DMS153 (cell line): Measurements from ENCODE around the gene TGFBR3.

Experiments used
- DNase-seq: peaks from one replicate; lab custom pipeline; 2025; lab: John Stamatoyannopoulos, UW

Gene TGFBR3

DNA sequence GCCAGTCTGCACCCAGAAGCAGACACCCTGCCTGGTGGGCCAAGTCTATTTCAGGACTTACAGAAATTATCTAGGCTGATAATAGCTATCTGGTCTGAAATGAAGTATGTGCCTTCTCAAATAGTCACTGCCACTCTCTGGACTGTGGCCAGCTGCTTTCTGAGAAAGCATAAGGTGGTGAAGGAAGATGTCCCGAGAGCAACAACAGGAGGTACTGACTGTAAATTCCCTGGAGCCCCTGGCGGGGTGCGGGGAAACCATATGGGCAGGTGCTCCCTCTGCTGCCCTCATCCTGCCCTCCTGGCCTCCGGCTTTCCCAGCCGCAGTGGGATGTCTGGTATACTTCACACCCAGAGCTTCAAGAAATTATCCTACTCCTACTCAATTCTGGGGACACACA is 86.8 kb downstream of the TGFBR3 start:
- no peak for DNase-seq

DNA sequence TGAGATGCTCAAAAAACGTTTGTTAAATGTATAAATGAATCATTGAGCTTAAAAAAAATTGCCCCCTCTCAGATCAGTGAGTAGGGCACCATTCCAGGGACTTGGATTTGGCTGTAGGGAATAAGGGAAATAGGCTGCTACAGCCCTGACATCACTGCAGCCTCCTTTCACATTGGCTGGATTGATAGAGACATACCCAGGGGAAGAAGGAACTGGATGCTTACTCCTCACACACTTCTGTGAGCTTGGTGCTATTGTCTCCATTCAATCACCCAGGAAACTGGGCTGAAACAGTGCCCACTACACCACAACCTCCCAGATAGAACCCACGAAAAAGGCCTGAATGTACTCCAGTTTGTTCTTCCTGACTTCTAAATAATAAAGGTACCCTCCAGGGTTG is 87.2 kb downstream of the TGFBR3 start:
- DNase-seq = no peak

DNA sequence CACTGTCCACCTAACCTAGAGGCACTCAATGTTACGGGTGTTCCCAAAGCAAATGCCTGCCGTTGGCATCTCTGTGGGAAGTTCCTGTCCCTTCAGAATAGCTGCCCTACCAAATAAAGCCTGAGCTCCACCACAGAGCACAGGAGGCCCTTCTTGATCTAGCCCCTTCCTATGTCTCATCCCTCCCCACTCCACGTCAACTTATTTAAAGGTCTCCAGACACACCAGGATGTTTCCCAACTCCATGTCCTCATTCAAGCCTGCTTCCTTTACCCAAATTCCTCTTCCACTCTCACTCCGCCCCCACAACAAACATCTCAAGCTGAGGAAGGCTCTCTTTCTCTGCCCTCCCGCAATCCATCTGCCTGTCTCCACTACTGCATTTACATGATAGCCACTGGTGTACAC is 87.7 kb downstream of the TGFBR3 start:
- no peak for DNase-seq

DNA sequence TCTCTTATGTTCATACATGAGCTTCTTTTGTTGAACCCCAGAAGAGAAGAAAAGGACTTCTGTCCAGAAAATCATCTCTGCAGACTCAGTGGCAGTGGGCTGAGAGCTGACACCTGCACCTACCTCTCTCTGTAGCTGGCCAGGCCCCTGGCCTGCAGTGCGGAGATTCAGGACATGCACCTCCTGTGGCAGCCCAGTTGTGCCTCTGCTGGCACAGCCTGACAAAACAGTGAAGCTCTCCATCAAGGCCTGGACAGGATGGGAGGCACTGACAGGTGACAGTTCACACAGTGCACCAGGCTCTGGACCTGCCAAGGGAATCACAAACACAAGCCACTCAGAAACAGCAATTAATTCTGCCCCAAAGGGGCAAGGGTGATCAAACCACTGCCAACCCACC is 88.8 kb downstream of the TGFBR3 start:
- DNase-seq = no peak

DNA sequence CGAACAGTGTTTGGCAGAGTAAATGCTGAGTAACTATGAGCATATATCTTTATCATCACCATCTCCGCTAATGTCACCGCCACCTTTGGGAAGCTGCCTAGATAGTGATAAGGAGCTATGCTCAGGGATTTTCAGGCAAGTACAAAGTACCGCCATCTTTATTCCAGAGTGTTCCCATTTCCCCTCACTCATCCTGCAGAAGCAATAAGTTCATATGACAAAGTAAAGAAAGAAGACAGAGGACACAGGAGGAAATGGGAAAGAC is 89.6 kb downstream of the TGFBR3 start:
- DNase-seq = no peak

DNA sequence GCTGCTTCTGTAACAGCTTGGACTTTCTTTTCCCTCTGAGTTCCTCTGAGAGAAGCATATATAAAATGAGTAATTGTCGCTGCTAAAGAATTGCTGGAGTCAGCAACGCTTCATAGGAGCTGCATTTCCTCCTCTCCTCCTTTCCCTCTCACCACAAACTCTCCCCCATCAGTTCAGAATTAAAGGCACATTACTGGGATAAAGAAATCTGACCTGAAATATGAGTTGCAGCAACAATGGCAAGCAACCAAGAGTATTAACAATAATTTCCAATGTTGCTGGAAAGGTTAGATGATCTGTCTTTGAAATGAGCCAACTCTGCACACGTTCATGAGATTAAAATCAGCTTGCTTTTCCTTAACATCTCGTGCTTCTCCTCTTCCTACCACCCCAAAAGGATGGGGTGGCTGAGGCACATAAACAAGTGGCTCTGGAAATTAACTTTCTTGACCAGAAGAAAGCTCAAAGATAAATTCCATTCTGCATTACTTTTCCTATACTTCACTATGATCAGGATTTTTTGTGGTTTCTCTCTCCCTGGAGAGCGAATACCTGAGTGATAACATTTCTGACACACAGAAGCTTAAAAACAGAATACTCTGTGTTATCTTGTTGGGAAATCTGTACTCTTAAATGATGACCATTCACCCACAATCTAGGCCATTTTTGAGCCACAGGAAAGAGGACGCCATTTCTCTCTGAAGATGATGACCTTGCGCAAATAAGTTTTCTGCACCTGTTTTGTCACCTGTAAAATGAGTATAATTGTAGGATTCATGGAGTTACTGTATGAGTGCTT is 90.2 kb downstream of the TGFBR3 start:
- DNase-seq = no peak

DNA sequence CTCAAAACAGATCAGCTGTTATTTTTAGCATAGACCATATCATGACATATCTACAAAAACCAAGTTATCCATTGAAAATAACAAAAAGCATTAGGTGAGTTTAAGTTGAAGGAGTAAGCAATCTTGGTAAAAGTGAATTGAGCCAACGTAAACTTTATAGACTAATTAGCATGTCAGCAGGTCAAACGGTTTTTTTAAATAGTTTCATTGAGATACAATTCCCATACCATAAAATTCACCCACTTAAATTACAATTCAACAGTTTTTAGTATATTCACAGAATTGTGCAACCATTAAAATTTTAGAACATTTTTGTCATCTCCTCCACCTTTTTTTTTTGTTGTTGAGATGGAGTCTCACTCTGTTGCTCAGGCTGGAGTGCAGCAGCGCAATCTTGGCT is 92.1 kb downstream of the TGFBR3 start:
- no peak for DNase-seq

DNA sequence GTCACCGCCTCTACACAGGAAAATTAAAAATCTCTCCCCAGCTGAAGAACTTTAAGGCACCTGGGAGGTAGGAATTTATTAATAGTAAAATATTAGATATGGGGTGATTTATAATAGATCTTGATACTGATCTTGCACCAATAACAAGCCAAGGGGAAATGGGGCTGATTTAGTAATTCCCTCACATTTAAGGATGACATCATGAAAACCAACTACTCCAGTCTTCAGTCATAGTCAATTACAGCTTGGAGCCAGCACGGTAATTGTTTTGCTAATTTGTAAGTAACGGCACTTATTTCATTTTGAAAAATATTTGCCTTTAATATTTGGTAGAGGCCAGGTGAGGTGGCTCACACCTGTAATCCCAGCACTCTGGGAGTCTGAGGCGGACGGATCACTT is 92.8 kb downstream of the TGFBR3 start:
- DNase-seq = no peak

DNA sequence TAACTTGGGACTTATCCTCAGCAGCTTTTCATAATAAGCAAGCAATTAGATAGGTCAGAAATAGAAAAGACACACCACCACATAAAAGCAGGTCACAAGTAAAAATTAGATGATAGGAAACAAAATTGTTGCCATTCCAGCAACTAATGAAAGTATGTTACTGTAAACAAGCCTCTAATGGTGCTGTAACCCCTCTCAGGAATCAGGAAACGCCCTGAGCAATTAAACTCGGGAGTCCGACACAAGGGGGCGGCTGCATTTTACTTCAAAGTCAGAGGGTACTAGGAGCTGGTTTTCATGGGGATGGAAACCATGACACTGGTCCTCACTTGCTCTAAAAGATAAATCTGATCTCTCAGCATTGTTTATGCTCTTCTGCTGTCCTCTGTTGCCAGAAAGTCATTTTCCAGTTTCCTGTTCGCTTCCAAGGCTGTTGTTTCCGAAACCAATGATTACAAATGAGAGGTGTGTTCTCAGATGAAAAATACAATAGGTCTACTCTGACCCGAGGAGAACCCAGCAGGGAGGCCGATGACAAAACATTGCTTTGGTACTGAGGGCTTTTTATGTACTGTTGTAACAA is 93.4 kb downstream of the TGFBR3 start:
- peak; percentile 74 for DNase-seq

DNA sequence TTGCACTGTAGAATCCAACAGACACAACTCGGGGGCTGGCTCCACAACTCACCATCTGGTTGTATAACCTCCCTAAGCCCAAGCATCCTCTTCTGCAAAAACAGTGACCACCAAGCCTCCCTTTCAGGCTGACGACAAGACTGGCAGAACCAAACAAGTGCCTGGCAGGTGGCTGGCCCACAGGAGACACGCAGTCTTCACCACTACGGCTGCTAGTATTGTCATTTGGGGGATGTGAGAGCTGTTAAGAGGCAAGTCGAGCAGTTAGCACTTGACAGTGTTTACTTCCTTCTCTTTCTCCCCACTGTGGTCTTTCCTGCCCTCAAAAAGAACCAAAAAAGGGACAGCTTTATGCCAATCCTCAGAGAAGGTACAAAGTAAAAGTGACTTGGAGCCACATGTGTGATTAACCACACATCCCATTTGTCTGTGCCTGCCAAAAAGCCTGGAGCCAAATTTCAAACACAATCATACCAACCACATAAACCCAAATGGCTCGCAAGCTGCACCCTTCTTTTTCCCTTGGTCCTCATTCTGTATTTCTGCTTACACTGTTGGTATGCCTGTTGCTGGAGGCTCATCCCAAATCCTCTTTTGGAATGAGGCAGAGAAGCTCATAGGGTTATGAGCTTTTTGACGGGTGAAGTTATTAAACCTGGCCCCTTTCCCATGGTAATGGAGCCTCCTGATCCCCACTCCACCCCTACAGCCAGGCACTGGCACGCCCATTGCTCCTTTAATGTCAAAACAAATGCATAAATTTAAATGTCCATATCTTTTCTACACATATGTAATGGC is 94.1 kb downstream of the TGFBR3 start:
- no peak for DNase-seq

DNA sequence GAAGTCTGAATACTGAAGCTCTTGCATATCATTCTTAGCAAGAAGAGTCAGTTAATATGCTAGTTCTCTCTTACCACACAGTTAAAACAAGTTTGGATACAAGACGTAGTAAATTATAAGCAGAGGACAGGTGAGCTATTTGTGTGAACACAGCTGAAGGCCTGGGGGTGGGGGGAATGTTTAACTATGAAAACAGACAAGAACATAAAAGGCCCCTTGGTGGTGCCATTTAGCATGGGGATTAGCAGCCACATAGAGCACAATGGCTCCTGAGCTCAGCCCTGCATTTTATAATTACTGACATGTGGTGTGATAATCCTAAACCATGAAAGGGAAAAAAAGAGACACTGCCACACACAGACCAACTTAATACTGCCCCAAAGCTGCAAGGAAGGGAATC is 94.8 kb downstream of the TGFBR3 start:
- peak; percentile 30 for DNase-seq

DNA sequence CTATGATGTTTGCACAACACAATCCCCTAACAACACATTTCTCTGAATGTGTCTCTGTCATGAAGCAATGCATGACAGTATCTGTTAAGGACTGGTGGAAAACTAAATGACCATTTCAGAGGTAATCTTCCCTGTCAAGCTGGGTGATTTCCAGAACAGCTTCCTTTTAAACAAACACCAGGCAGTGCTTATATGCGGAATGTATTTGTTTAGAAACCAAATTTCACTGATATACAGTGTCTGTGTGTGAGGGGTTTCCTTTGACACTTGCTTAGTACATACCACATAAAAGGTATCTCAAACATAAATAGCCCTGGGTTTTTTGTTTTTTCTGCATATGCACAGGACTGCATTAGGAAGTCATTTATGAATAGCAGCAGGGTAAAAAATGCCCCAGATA is 95.6 kb downstream of the TGFBR3 start:
- DNase-seq = no peak

DNA sequence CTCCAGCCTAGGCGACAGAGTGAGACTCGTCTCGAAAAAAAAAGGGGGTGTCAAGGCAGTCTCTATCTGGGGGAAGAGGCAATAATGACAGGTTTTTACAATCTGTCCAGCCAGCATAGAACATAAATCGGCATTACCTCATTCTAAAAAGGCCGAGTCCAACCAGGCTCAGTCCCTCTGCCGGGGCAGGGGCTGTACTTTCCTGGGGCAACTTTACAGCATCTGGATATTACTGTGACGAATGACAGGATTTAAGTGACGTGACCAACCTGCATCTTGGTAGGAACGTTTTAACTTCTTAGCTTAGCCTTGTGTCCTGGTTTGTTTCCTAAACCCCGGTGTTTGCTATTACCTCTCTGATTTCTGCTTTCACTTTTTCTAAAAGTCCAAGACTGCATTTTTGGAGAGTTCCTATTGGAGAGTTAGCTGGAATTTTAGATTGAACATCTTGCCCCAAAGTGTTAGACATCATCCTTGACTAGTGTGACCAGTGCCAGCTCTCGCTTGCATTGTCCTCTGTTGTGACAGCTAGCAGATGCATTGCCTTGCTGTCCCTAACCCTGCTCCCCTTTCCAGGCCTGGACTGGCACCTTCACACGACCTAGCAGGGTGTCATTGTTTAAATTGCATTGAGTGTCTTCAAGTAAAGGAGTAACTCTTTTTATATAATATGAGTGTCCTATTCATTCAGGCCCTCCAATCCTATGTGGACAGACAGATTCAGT is 96.5 kb downstream of the TGFBR3 start:
- DNase-seq = no peak

DNA sequence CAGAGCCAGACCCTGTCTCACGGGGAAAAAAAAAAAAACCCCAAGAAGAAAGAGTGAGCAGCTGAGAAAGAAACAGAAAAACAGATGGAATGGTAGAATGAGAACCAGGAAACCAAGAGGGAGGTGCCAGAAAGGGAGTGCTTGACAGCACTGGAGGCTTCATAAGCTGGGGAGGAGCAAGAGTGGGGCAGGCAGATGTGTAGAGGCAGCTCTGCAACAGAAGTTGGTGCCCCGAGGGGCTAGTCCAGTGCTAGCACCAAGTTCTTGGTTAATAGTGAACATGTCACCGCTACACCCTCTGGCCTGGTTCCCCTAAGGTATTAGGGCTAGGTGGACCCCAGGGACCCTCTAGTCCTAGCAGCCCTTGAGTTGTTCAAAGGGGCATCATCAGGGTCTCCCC is 98.0 kb downstream of the TGFBR3 start:
- no peak for DNase-seq

DNA sequence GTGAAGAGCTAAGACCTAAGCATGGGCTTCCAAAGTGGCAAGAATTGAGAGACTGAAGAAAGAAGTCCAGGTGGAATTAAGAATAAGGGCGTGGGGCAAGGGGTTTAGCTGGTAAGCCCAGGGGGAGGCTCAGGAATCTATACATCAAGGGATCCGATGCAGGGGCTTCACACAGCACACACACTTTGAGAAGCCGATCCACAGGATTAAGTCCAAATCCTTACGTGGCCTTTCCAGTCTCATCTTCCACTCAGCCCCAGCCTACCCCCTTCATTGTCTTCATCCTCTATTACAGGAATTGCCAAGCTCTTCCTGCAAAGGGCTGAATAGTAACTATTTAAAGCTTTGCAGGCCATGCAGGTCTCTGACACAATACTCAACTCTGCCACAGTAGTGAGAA is 101.3 kb downstream of the TGFBR3 start:
- DNase-seq = no peak

DNA sequence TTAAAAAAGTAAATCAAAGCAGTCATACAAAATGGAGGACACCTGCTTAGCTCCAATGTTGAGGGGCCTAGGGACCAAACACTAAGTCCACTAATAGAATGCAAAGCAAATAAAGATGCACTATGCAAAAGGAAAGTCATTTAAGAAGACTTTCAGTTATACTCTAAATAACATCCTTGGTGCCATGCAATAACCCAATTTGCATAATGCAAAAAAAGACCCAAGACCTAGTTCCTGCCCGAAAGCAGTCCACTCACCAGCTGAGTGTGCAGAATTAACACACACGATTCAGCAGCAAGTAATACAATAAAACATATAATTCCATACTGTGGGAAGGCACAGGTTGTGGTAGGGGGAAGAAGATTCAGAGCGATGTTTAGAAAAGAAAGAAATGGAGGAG is 101.8 kb downstream of the TGFBR3 start:
- DNase-seq = no peak

DNA sequence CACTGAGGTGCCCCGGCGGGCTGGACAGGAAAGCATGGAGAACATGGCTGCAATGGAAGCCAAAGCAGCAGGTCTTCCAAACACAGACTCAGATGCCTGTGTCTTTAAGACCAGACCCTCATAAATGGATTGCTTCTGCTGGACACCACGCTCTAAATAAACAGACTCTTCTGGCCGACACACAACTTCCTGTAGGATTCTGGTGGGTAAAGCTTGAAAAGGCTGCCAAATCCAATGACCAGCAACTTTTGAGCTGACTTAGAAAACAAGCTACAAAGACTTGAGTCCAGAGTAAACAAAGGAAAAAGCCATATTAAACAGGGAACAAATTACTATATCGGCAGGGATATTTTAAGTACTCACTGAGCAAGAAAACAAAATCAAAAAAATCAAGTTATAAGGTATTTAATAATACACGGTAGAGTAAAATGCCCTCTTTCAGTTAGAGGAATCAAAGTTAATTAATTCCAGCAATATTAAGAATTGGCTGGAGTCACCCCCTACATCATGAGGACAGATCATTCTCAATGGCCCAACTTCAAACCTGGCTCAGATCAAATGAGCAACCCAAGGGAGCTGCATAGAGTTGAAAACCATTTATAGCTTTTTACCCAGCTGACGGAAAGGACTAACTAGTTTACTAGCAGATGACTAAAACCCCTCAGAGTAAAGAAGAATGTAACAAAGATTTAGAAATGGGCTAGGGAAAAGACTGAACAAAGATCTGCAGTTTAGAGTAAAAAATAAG is 102.4 kb downstream of the TGFBR3 start:
- DNase-seq = no peak

DNA sequence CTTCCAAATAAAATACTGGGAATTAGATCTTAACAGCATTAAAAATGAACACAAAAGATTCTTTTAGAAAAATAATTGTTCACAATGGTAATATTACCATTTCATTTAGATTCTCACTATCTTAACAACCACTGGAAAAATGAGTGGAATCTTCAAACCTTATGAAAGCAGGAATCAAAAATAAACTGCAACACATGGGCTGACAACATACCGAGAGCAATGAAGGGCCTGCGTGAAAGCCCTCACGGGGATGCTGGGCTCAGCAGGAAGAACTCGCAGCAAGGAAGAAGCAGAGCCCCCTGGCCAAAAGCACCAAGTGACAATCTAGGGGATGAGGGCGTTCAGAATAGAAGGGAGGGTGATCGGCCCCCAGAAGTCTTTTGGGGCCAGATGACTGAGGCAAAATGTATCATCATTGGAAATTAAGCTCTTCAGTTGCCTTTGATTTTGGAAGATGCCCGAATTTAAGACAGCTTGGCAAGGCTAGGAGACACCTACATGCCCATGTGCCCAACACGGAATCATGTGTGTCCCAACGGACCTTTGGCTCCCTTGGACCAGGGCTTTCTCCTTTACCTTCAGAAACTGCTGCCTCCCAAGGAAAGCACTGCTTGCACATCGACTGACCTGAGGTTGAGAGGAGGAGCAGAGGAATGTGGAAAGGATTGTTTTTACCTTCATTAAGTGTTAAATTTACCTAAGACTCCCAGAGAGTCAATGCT is 103.9 kb downstream of the TGFBR3 start:
- no peak for DNase-seq

DNA sequence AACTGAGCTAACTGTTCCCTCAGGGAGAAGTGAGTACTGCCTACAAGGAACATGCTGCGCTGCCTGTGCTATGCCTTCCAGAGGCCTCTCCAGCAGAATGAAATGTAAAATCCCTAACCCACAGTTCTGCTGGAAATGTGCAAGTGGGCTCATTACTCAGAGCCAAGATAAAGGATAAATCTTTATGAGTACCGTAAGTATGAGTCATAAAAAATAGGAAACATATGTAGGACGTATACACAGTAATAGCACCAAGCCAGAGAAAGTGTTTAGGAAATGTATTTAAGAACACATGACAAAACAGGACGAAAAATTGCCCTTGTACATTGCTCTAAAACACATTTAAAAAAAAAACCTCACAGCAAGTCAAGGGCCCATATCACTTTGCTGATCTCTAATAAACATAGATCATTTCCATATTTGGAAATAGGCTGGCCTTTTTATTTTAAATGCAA is 104.6 kb downstream of the TGFBR3 start:
- no peak for DNase-seq

DNA sequence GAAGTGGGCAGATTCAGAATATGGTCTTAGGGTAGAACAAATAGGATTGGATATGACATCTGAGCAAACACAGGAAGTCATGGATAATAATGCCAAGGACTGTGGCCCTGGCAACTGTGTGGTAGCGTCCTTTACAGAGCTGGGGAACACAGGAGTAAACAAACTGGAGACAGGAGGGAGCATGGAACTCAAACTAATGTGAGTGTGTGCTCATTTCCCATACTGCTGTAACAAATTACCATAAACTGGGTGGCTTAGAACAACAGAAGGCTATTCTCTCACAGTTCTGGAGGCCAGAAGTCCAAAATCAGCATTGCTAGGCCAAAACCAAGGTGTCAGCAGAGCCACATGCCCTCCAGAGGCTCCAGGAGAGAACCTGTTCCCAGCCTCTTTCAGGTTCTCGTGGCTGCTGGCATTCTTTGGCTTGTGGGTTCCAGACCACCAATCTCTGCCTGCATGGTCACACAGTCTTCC is 106.4 kb downstream of the TGFBR3 start:
- peak; percentile 73 for DNase-seq

DNA sequence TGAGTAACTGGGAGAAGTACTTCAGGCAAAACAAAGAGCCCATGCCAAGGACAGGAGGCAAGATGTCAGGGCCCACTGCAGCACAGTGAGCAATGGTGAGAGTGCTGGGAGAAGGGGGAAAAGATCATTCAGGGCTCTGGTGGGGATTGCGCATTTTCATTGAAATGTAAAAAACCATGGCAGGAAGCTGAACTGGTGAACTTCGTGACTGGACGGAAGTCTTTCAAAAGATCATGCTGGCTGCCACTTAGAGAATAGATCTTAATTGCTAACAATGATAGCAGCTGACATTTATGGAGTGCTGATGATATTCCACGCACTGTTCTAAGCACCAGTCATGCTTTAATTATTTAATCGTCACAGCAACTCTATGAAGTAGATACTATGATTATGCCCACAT is 107.0 kb downstream of the TGFBR3 start:
- no peak for DNase-seq
